GM23338 (cell line): Measurements from ENCODE around the gene BTBD16. TPM values are rescaled to one million over a fixed set of nuclear protein-coding genes. Genes with fewer than 3 reads are reported as not detected.

Source experiments
- ATAC-seq: fragments of 200-7000 bp; cut with Tn5 transposase; 3 replicates; pipeline ENCODE4 v1.9.1; 2020
- DNase-seq: peaks from one replicate; pipeline ENCODE4 v3.0.0-alpha.2; 2015; ENCODE audit warnings: low spot score
- H2AFZ ChIP-seq: fragments of 200-600 bp; sonication (generic); 2 replicates; pipeline ENCODE4 v1.8.0; 2016; ENCODE audit warnings: antibody characterized with exemption, mild to moderate bottlenecking, moderate library complexity
- H3F3A ChIP-seq: fragments of 200-600 bp; sonication (generic); replicated peaks from 2 replicates; pipeline ENCODE4 v1.8.0; 2017; ENCODE audit warnings: antibody characterized with exemption, mixed run types, low read depth
- H3K27ac ChIP-seq: fragments of 200-600 bp; sonication (generic); 2 replicates; pipeline ENCODE4 v1.6.1; 2016; ENCODE audit warnings: low read depth
- H3K27me3 ChIP-seq: fragments of 200-600 bp; sonication (generic); 2 replicates; pipeline ENCODE4 v1.8.0; 2016; ENCODE audit warnings: mild to moderate bottlenecking, mixed run types, moderate library complexity; ENCODE audit not compliant: insufficient read depth
- H3K36me3 ChIP-seq: fragments of 200-600 bp; sonication (generic); 2 replicates; pipeline ENCODE4 v1.8.0; 2016; ENCODE audit warnings: mild to moderate bottlenecking; ENCODE audit not compliant: insufficient read depth
- H3K4me1 ChIP-seq: fragments of 200-600 bp; sonication (generic); 2 replicates; pipeline ENCODE4 v1.8.0; 2016; ENCODE audit warnings: mild to moderate bottlenecking, moderate library complexity; ENCODE audit not compliant: insufficient read depth
- H3K4me2 ChIP-seq: fragments of 200-600 bp; sonication (generic); 2 replicates; pipeline ENCODE4 v1.7.1; 2017; ENCODE audit warnings: mixed run types
- H3K4me3 ChIP-seq: fragments of 200-600 bp; sonication (generic); 2 replicates; pipeline ENCODE4 v1.6.1; 2016; ENCODE audit warnings: mixed run types
- H3K79me2 ChIP-seq: fragments of 200-600 bp; sonication (generic); replicated peaks from 2 replicates; pipeline ENCODE4 v1.8.0; 2017; ENCODE audit warnings: mild to moderate bottlenecking; ENCODE audit not compliant: insufficient read depth
- H3K9me2 ChIP-seq: fragments of 200-600 bp; sonication (generic); 2 replicates; pipeline ENCODE4 v1.8.0; 2017; ENCODE audit not compliant: insufficient read depth
- H4K20me1 ChIP-seq: fragments of 200-600 bp; sonication (generic); replicated peaks from 2 replicates; pipeline ENCODE4 v1.8.0; 2017; ENCODE audit warnings: mild to moderate bottlenecking; ENCODE audit not compliant: insufficient read depth
- H3K27ac Mint-ChIP-seq: 2 replicates; pipeline ENCODE4 v1.8.0; 2020; ENCODE audit warnings: inconsistent platforms, mild to moderate bottlenecking, moderate library complexity, mixed read lengths
- H3K27me3 Mint-ChIP-seq: 3 replicates; pipeline ENCODE4 v1.8.0; 2022; ENCODE audit warnings: low read depth, mild to moderate bottlenecking, moderate library complexity, mixed read lengths, inconsistent platforms; ENCODE audit not compliant: insufficient read depth, poor library complexity
- H3K36me3 Mint-ChIP-seq: 3 replicates; pipeline ENCODE4 v1.8.0; 2021; ENCODE audit warnings: low read depth, mild to moderate bottlenecking, inconsistent platforms, moderate library complexity, mixed read lengths
- H3K4me1 Mint-ChIP-seq: 3 replicates; pipeline ENCODE4 v1.8.0; 2020; ENCODE audit warnings: mild to moderate bottlenecking, inconsistent platforms, mixed read lengths
- H3K4me3 Mint-ChIP-seq: 3 replicates; pipeline ENCODE4 v1.8.0; 2021; ENCODE audit warnings: moderate library complexity, mild to moderate bottlenecking, inconsistent platforms, mixed read lengths
- H3K9me3 Mint-ChIP-seq: 3 replicates; pipeline ENCODE4 v1.8.0; 2020; ENCODE audit warnings: moderate library complexity, mild to moderate bottlenecking, inconsistent platforms, mixed read lengths
- CREB1 ChIP-seq: fragments of 250-450 bp; sonication (Bioruptor Pico); IDR thresholded peaks from 2 replicates; pipeline ENCODE4 v1.5.0; 2020; ENCODE audit warnings: low read depth, mild to moderate bottlenecking, moderate library complexity
- EZH2 ChIP-seq: fragments of 200-600 bp; sonication (generic); IDR thresholded peaks from one replicate; pipeline ENCODE4 v1.8.0; 2017; ENCODE audit warnings: antibody characterized with exemption, mild to moderate bottlenecking, low read depth; ENCODE audit not compliant: unreplicated experiment
- EZH2phosphoT487 ChIP-seq: fragments of 200-600 bp; sonication (generic); IDR thresholded peaks from one replicate; pipeline ENCODE4 v1.8.1; 2018; ENCODE audit warnings: antibody characterized with exemption; ENCODE audit not compliant: unreplicated experiment
- JUNB ChIP-seq: IDR thresholded peaks from one replicate; pipeline ENCODE4 v1.6.1; 2016; ENCODE audit warnings: antibody characterized with exemption; ENCODE audit not compliant: unreplicated experiment
- NANOG ChIP-seq: IDR thresholded peaks from 2 replicates; pipeline ENCODE4 v1.6.1; 2016; ENCODE audit warnings: antibody characterized with exemption, borderline replicate concordance
- POLR2AphosphoS5 ChIP-seq: IDR thresholded peaks from 2 replicates; pipeline ENCODE4 v1.6.1; 2016; ENCODE audit warnings: antibody characterized with exemption, low read depth
- STAT1 ChIP-seq: IDR thresholded peaks from one replicate; pipeline ENCODE4 v1.6.1; 2016; ENCODE audit warnings: antibody characterized with exemption; ENCODE audit not compliant: unreplicated experiment
- ZNF114 ChIP-seq: fragments of 250-450 bp; sonication (Bioruptor Pico); IDR thresholded peaks from 2 replicates; pipeline ENCODE4 v1.5.0; 2020; ENCODE audit warnings: mild to moderate bottlenecking, moderate library complexity
- ZNF331 ChIP-seq: fragments of 250-450 bp; sonication (Bioruptor Pico); IDR thresholded peaks from 2 replicates; pipeline ENCODE4 v1.5.0; 2020; ENCODE audit warnings: low read depth, mild to moderate bottlenecking, moderate library complexity
- polyA plus RNA-seq: library from polyadenylated mRNA; unstranded; fragments of >200 nt; fragmentation: Nextera tagmentation; extraction: Ambion mirVana; gene quantifications from 2 replicates; pipeline ENCODE4 v1.2.1, GENCODE V29; 2016
- total RNA-seq: library from RNA; depleted of rRNA; stranded (reverse); fragments of >200 nt; shearing (Covaris generic); gene quantifications from 2 replicates; pipeline ENCODE4 v1.2.3, GENCODE V29; 2014
- TF ChIP-seq, protein P1 (sequence below), 2 experiments: fragments of 200-600 bp in 1 of 2; sonication (generic) in 1 of 2; conservative IDR thresholded peaks; 2 replicates each; pipeline versions ENCODE4 v1.5.1 to v1.6.1; 2016 to 2017; ENCODE audit warnings: antibody characterized with exemption in 2 of 2, low read depth in 2 of 2, mild to moderate bottlenecking in 2 of 2, moderate library complexity in 1 of 2
- TF ChIP-seq, protein P2 (sequence below): IDR thresholded peaks from one replicate; pipeline ENCODE4 v1.6.1; 2018; ENCODE audit warnings: antibody characterized with exemption; ENCODE audit not compliant: unreplicated experiment
- TF ChIP-seq, protein P3 (sequence below): fragments of 250-450 bp; sonication (Bioruptor Pico); IDR thresholded peaks from 2 replicates; pipeline ENCODE4 v1.5.0; 2020; ENCODE audit warnings: mild to moderate bottlenecking, moderate library complexity
- TF ChIP-seq, protein P4 (sequence below): IDR thresholded peaks from 2 replicates; pipeline ENCODE4 v1.6.1; 2016; ENCODE audit warnings: antibody characterized with exemption

The BTBD16 gene
- total and polyA plus RNA-seq, 2 experiments from 2014 or later, result not detected

DNA sequence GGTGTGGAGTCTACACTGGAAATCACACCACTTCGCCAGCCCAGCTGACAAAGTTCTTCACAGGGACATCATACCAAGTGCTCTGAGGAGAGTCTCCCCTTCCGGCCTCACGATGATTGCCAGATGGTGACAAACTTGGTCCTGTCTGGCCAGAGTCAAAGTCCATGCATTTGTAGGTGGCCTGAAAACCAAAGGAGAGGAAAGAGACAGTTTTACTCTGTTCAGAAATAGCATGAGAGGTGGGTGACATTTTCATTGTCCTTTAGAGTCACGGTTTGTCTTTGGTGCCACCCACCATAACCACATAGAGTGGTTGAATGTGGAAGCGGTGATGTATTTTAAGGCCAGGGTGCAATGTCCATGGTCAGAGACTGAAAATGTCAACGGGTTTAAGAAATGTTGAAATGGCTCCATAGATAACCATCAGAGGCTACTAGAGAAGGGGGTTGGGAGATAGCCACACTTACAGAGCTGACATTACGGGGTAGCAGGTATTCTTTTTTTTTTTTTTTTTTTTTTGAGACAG is 33.0 kb downstream of the BTBD16 start:
- ATAC-seq (no peak), DNase-seq (no peak)
- H3K9me2 ChIP-seq, result 0 out of 2 replicates have a peak, but pooled peaks cover 5% of the 10 kb centered on the region
- no peaks in the 10 kb centered on the region for H3F3A ChIP-seq
- TF ChIP-seq ZNF114 (no peak), STAT1 (no peak), EZH2phosphoT487 (no peak), CREB1 (no peak), ZNF331 (CRISPR knock-in tag) (no peak), JUNB (no peak), EZH2 (no peak), POLR2AphosphoS5 (no peak), NANOG (no peak)
- TF ChIP-seq, protein P1, sequence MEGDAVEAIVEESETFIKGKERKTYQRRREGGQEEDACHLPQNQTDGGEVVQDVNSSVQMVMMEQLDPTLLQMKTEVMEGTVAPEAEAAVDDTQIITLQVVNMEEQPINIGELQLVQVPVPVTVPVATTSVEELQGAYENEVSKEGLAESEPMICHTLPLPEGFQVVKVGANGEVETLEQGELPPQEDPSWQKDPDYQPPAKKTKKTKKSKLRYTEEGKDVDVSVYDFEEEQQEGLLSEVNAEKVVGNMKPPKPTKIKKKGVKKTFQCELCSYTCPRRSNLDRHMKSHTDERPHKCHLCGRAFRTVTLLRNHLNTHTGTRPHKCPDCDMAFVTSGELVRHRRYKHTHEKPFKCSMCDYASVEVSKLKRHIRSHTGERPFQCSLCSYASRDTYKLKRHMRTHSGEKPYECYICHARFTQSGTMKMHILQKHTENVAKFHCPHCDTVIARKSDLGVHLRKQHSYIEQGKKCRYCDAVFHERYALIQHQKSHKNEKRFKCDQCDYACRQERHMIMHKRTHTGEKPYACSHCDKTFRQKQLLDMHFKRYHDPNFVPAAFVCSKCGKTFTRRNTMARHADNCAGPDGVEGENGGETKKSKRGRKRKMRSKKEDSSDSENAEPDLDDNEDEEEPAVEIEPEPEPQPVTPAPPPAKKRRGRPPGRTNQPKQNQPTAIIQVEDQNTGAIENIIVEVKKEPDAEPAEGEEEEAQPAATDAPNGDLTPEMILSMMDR (conservative IDR thresholded peaks at IDR 0.05; ENCODE audit: low read depth in 2 of 2), result no peak
- TF ChIP-seq, protein P2, sequence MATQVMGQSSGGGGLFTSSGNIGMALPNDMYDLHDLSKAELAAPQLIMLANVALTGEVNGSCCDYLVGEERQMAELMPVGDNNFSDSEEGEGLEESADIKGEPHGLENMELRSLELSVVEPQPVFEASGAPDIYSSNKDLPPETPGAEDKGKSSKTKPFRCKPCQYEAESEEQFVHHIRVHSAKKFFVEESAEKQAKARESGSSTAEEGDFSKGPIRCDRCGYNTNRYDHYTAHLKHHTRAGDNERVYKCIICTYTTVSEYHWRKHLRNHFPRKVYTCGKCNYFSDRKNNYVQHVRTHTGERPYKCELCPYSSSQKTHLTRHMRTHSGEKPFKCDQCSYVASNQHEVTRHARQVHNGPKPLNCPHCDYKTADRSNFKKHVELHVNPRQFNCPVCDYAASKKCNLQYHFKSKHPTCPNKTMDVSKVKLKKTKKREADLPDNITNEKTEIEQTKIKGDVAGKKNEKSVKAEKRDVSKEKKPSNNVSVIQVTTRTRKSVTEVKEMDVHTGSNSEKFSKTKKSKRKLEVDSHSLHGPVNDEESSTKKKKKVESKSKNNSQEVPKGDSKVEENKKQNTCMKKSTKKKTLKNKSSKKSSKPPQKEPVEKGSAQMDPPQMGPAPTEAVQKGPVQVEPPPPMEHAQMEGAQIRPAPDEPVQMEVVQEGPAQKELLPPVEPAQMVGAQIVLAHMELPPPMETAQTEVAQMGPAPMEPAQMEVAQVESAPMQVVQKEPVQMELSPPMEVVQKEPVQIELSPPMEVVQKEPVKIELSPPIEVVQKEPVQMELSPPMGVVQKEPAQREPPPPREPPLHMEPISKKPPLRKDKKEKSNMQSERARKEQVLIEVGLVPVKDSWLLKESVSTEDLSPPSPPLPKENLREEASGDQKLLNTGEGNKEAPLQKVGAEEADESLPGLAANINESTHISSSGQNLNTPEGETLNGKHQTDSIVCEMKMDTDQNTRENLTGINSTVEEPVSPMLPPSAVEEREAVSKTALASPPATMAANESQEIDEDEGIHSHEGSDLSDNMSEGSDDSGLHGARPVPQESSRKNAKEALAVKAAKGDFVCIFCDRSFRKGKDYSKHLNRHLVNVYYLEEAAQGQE, result no peak
- TF ChIP-seq, protein P3, sequence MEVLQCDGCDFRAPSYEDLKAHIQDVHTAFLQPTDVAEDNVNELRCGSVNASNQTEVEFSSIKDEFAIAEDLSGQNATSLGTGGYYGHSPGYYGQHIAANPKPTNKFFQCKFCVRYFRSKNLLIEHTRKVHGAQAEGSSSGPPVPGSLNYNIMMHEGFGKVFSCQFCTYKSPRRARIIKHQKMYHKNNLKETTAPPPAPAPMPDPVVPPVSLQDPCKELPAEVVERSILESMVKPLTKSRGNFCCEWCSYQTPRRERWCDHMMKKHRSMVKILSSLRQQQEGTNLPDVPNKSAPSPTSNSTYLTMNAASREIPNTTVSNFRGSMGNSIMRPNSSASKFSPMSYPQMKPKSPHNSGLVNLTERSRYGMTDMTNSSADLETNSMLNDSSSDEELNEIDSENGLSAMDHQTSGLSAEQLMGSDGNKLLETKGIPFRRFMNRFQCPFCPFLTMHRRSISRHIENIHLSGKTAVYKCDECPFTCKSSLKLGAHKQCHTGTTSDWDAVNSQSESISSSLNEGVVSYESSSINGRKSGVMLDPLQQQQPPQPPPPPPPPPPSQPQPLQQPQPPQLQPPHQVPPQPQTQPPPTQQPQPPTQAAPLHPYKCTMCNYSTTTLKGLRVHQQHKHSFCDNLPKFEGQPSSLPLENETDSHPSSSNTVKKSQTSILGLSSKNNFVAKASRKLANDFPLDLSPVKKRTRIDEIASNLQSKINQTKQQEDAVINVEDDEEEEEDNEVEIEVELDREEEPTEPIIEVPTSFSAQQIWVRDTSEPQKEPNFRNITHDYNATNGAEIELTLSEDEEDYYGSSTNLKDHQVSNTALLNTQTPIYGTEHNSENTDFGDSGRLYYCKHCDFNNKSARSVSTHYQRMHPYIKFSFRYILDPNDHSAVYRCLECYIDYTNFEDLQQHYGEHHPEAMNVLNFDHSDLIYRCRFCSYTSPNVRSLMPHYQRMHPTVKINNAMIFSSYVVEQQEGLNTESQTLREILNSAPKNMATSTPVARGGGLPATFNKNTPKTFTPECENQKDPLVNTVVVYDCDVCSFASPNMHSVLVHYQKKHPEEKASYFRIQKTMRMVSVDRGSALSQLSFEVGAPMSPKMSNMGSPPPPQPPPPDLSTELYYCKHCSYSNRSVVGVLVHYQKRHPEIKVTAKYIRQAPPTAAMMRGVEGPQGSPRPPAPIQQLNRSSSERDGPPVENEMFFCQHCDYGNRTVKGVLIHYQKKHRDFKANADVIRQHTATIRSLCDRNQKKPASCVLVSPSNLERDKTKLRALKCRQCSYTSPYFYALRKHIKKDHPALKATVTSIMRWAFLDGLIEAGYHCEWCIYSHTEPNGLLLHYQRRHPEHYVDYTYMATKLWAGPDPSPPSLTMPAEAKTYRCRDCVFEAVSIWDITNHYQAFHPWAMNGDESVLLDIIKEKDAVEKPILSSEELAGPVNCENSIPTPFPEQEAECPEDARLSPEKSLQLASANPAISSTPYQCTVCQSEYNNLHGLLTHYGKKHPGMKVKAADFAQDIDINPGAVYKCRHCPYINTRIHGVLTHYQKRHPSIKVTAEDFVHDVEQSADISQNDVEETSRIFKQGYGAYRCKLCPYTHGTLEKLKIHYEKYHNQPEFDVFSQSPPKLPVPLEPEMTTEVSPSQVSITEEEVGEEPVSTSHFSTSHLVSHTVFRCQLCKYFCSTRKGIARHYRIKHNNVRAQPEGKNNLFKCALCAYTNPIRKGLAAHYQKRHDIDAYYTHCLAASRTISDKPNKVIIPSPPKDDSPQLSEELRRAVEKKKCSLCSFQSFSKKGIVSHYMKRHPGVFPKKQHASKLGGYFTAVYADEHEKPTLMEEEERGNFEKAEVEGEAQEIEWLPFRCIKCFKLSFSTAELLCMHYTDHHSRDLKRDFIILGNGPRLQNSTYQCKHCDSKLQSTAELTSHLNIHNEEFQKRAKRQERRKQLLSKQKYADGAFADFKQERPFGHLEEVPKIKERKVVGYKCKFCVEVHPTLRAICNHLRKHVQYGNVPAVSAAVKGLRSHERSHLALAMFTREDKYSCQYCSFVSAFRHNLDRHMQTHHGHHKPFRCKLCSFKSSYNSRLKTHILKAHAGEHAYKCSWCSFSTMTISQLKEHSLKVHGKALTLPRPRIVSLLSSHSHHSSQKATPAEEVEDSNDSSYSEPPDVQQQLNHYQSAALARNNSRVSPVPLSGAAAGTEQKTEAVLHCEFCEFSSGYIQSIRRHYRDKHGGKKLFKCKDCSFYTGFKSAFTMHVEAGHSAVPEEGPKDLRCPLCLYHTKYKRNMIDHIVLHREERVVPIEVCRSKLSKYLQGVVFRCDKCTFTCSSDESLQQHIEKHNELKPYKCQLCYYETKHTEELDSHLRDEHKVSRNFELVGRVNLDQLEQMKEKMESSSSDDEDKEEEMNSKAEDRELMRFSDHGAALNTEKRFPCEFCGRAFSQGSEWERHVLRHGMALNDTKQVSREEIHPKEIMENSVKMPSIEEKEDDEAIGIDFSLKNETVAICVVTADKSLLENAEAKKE (CRISPR knock-in tag), result no peak
- TF ChIP-seq, protein P4, sequence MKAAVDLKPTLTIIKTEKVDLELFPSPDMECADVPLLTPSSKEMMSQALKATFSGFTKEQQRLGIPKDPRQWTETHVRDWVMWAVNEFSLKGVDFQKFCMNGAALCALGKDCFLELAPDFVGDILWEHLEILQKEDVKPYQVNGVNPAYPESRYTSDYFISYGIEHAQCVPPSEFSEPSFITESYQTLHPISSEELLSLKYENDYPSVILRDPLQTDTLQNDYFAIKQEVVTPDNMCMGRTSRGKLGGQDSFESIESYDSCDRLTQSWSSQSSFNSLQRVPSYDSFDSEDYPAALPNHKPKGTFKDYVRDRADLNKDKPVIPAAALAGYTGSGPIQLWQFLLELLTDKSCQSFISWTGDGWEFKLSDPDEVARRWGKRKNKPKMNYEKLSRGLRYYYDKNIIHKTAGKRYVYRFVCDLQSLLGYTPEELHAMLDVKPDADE, result no peak
- H3K79me2 ChIP-seq, result no peaks in the 10 kb centered on the region
- Mint-ChIP-seq H3K27ac (no peak overlapping the region), H3K36me3 (peaks cover 4% of the 10 kb centered on the region; the same call in 1 of the 3 replicates), H3K4me1 (peaks cover 15% of the 10 kb centered on the region), H3K9me3 (peaks cover 8% of the 10 kb centered on the region), H3K4me3 (no peak overlapping the region), H3K27me3 (no peaks in the 10 kb centered on the region)
- no peak overlapping the region for H2AFZ ChIP-seq
- H4K20me1 ChIP-seq, result no peaks in the 10 kb centered on the region
- no peak overlapping the region for H3K4me3 ChIP-seq
- H3K27ac ChIP-seq, result no peak overlapping the region
- H3K27me3 ChIP-seq, result no peaks in the 10 kb centered on the region
- no peak overlapping the region for H3K4me2 ChIP-seq
- no peaks in the 10 kb centered on the region for H3K36me3 ChIP-seq
- 0 out of 2 replicates have a peak, but pooled peaks cover 2% of the 10 kb centered on the region for H3K4me1 ChIP-seq
